ENCODE data around the gene NBPF1.
"Not testable (repeated sequence)": the region's sequence is repeated elsewhere in the genome, so short reads cannot be mapped to it uniquely, and the experiment has no call there.

NBPF1 gene

GRCh38 chr1:16534239-16534828 is 79.0 kb downstream of the NBPF1 start:
- CTCF ChIA-PET; DNase-seq (ENCODE audit: low spot score); H3K27ac ChIP-seq; POLR2A ChIA-PET (ENCODE audit: low non-redundant PET): not testable (repeated sequence)

- POLR2A ChIA-PET (ENCODE audit: low non-redundant PET); DNase-seq (ENCODE audit: low spot score); H3K27ac ChIP-seq; CTCF ChIA-PET: not testable (repeated sequence)
Measured at GRCh38 chr1:16532235-16532991, 81.0 kb downstream of the NBPF1 start.

GRCh38 chr1:16528338-16528737 is 85.0 kb downstream of the NBPF1 start:
- CTCF ChIA-PET: not testable (repeated sequence)

GRCh38 chr1:16525769-16526168 is 87.6 kb downstream of the NBPF1 start:
- H3K27ac ChIP-seq; DNase-seq (ENCODE audit: low spot score); POLR2A ChIA-PET (ENCODE audit: low non-redundant PET): not testable (repeated sequence)
- CTCF ChIA-PET: interaction anchor here (0.6 kb wide), 1 partner anchor 779 kb away, joined by 3 read pairs; no protein-coding TSS in a partner anchor

More at GRCh38 chr1:16528338-16528737, 85.0 kb downstream of the NBPF1 start:
- H3K27ac ChIP-seq; POLR2A ChIA-PET (ENCODE audit: low non-redundant PET); DNase-seq (ENCODE audit: low spot score): not testable (repeated sequence)

- DNase-seq (ENCODE audit: low spot score); H3K27ac ChIP-seq; POLR2A ChIA-PET (ENCODE audit: low non-redundant PET); CTCF ChIA-PET: not testable (repeated sequence)
Measured at GRCh38 chr1:16521679-16522078, 91.7 kb downstream of the NBPF1 start.

- POLR2A ChIA-PET (ENCODE audit: low non-redundant PET): no interaction called here
- TF ChIP-seq CTCF (conservative IDR thresholded peaks at IDR 0.05; ENCODE audit: low read depth): no peak
- H3K27ac ChIP-seq: no peak overlapping the region
- CTCF ChIA-PET: no interaction called here
- no peak for DNase-seq (ENCODE audit: low spot score)
Measured at GRCh38 chr1:16521288-16521583, 92.1 kb downstream of the NBPF1 start.

GRCh38 chr1:16520435-16521287 is 92.7 kb downstream of the NBPF1 start:
- POLR2A ChIA-PET (ENCODE audit: low non-redundant PET); CTCF ChIA-PET; DNase-seq (ENCODE audit: low spot score); H3K27ac ChIP-seq: not testable (repeated sequence)

- H3K27ac ChIP-seq; POLR2A ChIA-PET (ENCODE audit: low non-redundant PET); DNase-seq (ENCODE audit: low spot score); CTCF ChIA-PET: not testable (repeated sequence)
Measured at GRCh38 chr1:16519255-16519951, 94.0 kb downstream of the NBPF1 start.

GRCh38 chr1:16518913-16519254 is 94.5 kb downstream of the NBPF1 start:
- CTCF ChIA-PET; DNase-seq (ENCODE audit: low spot score); POLR2A ChIA-PET (ENCODE audit: low non-redundant PET); H3K27ac ChIP-seq: not testable (repeated sequence)

- CTCF ChIA-PET; DNase-seq (ENCODE audit: low spot score); POLR2A ChIA-PET (ENCODE audit: low non-redundant PET); H3K27ac ChIP-seq: not testable (repeated sequence)
Measured at GRCh38 chr1:16516694-16517410, 96.5 kb downstream of the NBPF1 start.

- CTCF ChIA-PET; DNase-seq (ENCODE audit: low spot score); POLR2A ChIA-PET (ENCODE audit: low non-redundant PET): not testable (repeated sequence)
- peak within 1 kb of the TSS; percentile 67 for H3K27ac ChIP-seq
Measured at GRCh38 chr1:16514107-16515055, 99.0 kb downstream of the NBPF1 start, which contains the start of gene RNU1-1. Gene RNU1-1 (minus strand): TSS chr1:16514285.

GRCh38 chr1:16513412-16514106 is 99.8 kb downstream of the NBPF1 start:
- POLR2A ChIA-PET (ENCODE audit: low non-redundant PET); CTCF ChIA-PET; H3K27ac ChIP-seq: not testable (repeated sequence)
- peak; percentile 54 for DNase-seq (ENCODE audit: low spot score)

GRCh38 chr1:16512624-16513411 is 100.5 kb downstream of the NBPF1 start:
- CTCF ChIA-PET; DNase-seq (ENCODE audit: low spot score); POLR2A ChIA-PET (ENCODE audit: low non-redundant PET): not testable (repeated sequence)

More at GRCh38 chr1:16512624-16513411, 100.5 kb downstream of the NBPF1 start:
- not testable (repeated sequence) for H3K27ac ChIP-seq

Measured in RWPE1 (cell line).